ENCODE data around the gene PDIA6. TPM values are rescaled to one million over a fixed set of nuclear protein-coding genes. Genes with fewer than 3 reads are reported as not detected.

Gene PDIA6
- total RNA-seq, 1 experiment from 2014 or later, result 149 TPM

GRCh38 chr2:10784719-10785118, 27.9 kb downstream of the PDIA6 start:
- H3K9ac ChIP-seq (ENCODE audit: low read length), result no peak overlapping the region
- intact Hi-C loops (cut with micrococcal nuclease), result no loop called here
- H3K4me1 ChIP-seq (ENCODE audit: control insufficient read depth in 1 of 2, insufficient read depth in 2 of 2, low read length in 2 of 2), result no peaks in the 10 kb centered on the region
- no peak overlapping the region for H2AFZ ChIP-seq (ENCODE audit: low read depth, low read length, poor library complexity, severe bottlenecking)
- ChIA-PET CTCF (no interaction called here), POLR2A (no interaction called here), RAD21 (ENCODE audit: low non-redundant PET in 1 of 2, low total read pairs in 2 of 2, uncharacterized antibody in 2 of 2, unreplicated experiment in 2 of 2) (no interaction called here)
- H3K79me2 ChIP-seq (ENCODE audit: insufficient read depth, low read length), result peaks cover 40% of the 10 kb centered on the region
- no peaks in the 10 kb centered on the region for H3K9me3 ChIP-seq (ENCODE audit: control insufficient read depth in 1 of 2, insufficient read depth in 1 of 2, low read depth in 1 of 2, low read length in 2 of 2)
- 0 out of 2 replicates have a peak, but pooled peaks cover 4% of the 10 kb centered on the region for H4K20me1 ChIP-seq (ENCODE audit: insufficient read depth)
- no peaks in the 10 kb centered on the region for H3K27me3 ChIP-seq (ENCODE audit: insufficient read depth, low read length)
- no peak overlapping the region for H3K4me2 ChIP-seq (ENCODE audit: low read length)
- DNase-seq (ENCODE audit: low read depth, low spot score) (no peak), ATAC-seq (no peak)
- no TSS peak for BruUV-seq (replicated peaks)
- H3K36me3 ChIP-seq (ENCODE audit: control insufficient read depth in 1 of 2, insufficient read depth in 2 of 2, low read length in 2 of 2), result peaks cover 66 to 70% of the 10 kb centered on the region in 2 experiments; a peak in 3 of 4 replicates
- no peak overlapping the region for H3K4me3 ChIP-seq (replicated peaks in 1 of 2; ENCODE audit: low read depth in 1 of 2, low read length in 2 of 2)
- TF ChIP-seq YY1 (IDR thresholded peaks at IDR 0.05; ENCODE audit: extremely low read depth, insufficient replicate concordance, low read depth, low read length), result no peak
- TF ChIP-seq ZNF274 (IDR thresholded peaks at IDR 0.05; ENCODE audit: low read depth, low read length), result no peak
- no peak for TF ChIP-seq ELF1 (IDR thresholded peaks at IDR 0.05; ENCODE audit: borderline replicate concordance, low read depth)
- TF ChIP-seq RAD21 (IDR thresholded peaks at IDR 0.05; ENCODE audit: low read depth), result no peak
- TF ChIP-seq MAX (IDR thresholded peaks at IDR 0.05), result no peak
- no peak for TF ChIP-seq ZFX (IDR thresholded peaks at IDR 0.05)
- no peak for TF ChIP-seq REST (IDR thresholded peaks at IDR 0.05; ENCODE audit: low read depth)
- no peak for TF ChIP-seq FOSL1 (IDR thresholded peaks at IDR 0.05; ENCODE audit: low read depth)
- H3K27ac ChIP-seq (ENCODE audit: low read depth, low read length), result no peak overlapping the region
- no peaks in the 10 kb centered on the region for H3K9me2 ChIP-seq (ENCODE audit: insufficient read depth)
